ENCODE measurements around the gene ENG. TPM values are rescaled to one million over a fixed set of nuclear protein-coding genes. Genes with fewer than 3 reads are reported as not detected.

The ENG gene
- total RNA-seq, 2 experiments from 2014 or later = 18.4 to 21.3 TPM

DNA sequence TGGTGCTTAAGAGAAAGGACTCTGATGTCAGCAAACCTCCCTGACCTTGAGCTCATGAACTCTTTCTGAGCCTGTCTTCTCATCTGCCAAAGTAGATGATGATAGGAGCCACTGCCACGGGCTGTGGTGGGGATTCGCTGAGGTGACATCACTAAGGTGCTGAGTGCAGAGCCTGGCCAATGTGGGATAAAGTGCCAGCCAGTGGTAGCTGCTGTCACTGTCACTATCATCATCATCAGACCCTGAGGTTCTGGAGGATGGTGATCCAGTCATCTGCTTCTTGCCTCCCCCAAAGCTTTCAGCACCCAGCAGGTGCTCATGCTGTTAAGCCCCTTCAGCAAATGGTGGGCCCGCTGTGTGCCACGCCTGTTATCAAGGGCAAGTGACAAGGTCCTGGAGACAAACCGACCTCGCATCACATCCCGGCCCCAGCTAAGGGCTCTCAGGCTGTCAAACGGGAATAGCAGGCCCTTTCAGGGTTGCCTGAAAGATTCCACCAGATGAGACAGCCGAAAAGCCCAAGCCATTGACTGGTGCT, 45.4 kb downstream of the ENG start:
- ATAC-seq (peak; percentile 38), DNase-seq (no peak)
- no peaks in the 10 kb centered on the region for H3K27me3 Mint-ChIP-seq
- H3K9me3 Mint-ChIP-seq (ENCODE audit: low read depth) = no peaks in the 10 kb centered on the region
- no peak overlapping the region for H3K4me3 Mint-ChIP-seq
- peaks cover 9% of the 10 kb centered on the region for H3K4me1 Mint-ChIP-seq
- H3K27ac Mint-ChIP-seq = peak overlapping the region; percentile 11
- H3K36me3 Mint-ChIP-seq = peaks cover 28% of the 10 kb centered on the region
- CTCF ChIA-PET = interaction anchor here (0.6 kb wide), 1 partner anchor 61 kb away, joined by 3 read pairs; no protein-coding TSS in a partner anchor

DNA sequence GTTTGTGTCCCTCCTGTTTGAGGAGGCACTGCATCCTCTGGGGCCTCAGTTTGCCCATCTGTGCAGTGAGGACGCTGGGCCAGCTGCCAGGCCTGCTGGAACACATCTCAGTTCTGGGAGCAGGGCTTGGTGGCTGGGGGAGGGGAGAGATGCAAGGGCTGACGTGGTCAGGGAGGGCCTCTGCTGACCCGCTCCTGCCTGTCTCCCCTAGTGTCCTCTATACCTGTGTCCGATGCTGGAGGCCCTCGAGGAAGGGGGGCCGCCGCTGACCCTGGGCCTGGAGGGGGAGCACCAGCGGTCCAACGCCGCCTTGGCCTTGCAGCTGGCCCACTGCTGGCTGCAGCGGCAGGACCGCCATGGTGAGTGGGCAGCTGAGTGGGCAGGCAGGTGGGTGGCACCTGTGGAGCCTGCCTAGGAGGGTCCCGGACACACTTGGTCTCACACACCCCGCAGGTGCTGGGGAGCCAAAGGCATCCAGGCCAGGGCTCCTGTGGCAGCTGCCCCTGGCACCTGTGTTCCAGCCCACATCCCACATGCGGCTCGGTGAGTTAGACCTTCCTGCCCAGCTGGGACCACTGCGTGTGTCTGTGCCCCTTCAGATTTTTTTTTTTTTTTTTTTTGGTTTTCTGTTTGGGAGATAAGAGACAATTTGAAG, 46.0 kb downstream of the ENG start:
- Mint-ChIP-seq H3K9me3 (ENCODE audit: low read depth) (no peaks in the 10 kb centered on the region), H3K27me3 (no peaks in the 10 kb centered on the region), H3K36me3 (peaks cover 27% of the 10 kb centered on the region), H3K27ac (no peak overlapping the region), H3K4me1 (peaks cover 13% of the 10 kb centered on the region), H3K4me3 (no peak overlapping the region)
- DNase-seq (no peak), ATAC-seq (no peak)
- CTCF ChIA-PET = no interaction called here

DNA sequence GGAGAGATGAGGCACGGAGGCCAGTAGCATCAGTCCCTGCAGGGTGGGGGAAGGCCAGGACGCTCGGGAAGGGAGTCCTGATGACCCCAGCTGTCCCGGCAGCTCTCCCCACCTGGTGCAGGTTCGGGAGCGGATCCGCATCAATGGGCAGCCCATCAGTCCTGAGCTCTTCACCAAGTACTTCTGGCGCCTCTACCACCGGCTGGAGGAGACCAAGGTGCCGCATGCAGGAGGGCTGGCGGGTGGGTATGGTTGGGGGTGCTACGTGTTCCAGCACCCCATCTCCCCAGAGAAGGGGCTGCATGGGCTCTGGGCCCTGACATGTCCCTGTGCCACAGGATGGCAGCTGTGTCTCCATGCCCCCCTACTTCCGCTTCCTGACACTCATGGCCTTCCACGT, 47.6 kb downstream of the ENG start:
- H3K27me3 Mint-ChIP-seq = no peaks in the 10 kb centered on the region
- peaks cover 27% of the 10 kb centered on the region for H3K36me3 Mint-ChIP-seq
- no peak overlapping the region for H3K4me3 Mint-ChIP-seq
- DNase-seq (no peak), ATAC-seq (no peak)
- peaks cover 18% of the 10 kb centered on the region for H3K4me1 Mint-ChIP-seq
- no peaks in the 10 kb centered on the region for H3K9me3 Mint-ChIP-seq (ENCODE audit: low read depth)
- CTCF ChIA-PET = interaction anchor here (5.3 kb wide), 1 partner anchor 63 kb away, joined by 30 read pairs; no protein-coding TSS in a partner anchor
- no peak overlapping the region for H3K27ac Mint-ChIP-seq

DNA sequence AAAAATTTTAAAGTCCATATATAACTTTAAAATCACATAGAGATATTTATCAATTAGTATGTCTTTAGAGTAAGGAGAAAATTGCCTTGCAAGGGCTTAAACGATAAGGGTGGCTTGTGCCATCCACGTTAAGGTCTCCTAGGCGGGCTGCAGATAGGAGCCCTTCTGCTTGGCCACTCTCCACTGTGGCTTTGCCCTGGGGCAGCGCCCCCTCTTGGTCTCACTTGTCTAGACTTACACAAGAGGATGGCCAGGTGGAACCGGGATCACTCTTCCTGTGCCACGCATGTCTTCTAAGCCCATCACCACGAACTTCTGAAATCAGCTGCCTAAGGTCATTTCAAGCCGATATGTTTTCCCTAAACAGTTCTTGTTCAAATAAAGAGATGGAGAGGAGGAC, 48.8 kb downstream of the ENG start:
- DNase-seq = peak; percentile 64
- no peak for ATAC-seq
- no peak overlapping the region for H3K27ac Mint-ChIP-seq
- H3K4me1 Mint-ChIP-seq = peaks cover 23% of the 10 kb centered on the region
- CTCF ChIA-PET = interaction anchor here (0.7 to 5.3 kb wide), 11 partner anchors 8 to 112 kb away, joined by 3 to 30 read pairs (median 4); partner anchors contain the start of gene TOR2A
- no peaks in the 10 kb centered on the region for H3K9me3 Mint-ChIP-seq (ENCODE audit: low read depth)
- no peak overlapping the region for H3K4me3 Mint-ChIP-seq
- H3K27me3 Mint-ChIP-seq = no peaks in the 10 kb centered on the region
- H3K36me3 Mint-ChIP-seq = peaks cover 22% of the 10 kb centered on the region

DNA sequence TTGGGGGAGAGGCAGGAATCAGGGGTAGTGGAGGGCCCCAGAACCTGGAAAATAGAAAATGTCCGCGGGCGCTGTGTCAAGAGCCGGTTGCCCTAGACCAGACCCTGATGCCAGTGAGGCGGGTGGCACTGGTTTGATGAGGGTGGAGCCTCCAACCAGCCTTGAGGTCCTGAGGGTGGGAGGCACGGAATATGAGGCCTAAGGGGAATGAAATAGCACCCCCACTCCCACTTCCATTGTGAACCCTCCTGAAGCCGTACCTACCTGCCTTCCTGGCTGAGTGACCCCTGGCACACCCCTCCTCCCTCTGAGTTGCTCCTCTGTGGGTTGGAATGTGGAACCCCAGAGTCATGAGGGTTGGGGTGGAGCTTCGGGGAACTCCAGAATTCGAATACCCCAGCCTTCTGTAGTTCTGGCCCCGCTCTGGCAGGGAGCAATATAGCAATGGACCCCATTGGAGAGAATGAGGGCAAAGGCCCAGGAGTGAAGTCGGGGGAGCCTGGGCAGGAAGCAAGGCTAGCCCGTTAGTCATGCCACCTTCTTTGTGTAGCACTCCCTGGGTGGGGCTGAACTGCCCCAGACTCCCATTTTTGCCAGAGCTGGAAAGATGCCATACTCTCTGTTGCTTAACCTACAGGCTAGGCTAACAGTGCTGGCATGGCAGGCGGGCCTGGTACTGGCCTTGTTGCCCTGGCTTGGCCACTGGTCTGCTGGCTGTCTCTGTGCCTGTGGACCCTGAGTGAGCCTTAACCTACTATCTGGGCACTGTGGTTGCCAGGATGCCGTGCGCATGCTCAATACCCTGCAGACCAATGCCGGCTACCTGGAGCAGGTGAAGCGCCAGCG, 50.7 kb downstream of the ENG start:
- peak; percentile 56 for DNase-seq
- no peak for ATAC-seq

DNA sequence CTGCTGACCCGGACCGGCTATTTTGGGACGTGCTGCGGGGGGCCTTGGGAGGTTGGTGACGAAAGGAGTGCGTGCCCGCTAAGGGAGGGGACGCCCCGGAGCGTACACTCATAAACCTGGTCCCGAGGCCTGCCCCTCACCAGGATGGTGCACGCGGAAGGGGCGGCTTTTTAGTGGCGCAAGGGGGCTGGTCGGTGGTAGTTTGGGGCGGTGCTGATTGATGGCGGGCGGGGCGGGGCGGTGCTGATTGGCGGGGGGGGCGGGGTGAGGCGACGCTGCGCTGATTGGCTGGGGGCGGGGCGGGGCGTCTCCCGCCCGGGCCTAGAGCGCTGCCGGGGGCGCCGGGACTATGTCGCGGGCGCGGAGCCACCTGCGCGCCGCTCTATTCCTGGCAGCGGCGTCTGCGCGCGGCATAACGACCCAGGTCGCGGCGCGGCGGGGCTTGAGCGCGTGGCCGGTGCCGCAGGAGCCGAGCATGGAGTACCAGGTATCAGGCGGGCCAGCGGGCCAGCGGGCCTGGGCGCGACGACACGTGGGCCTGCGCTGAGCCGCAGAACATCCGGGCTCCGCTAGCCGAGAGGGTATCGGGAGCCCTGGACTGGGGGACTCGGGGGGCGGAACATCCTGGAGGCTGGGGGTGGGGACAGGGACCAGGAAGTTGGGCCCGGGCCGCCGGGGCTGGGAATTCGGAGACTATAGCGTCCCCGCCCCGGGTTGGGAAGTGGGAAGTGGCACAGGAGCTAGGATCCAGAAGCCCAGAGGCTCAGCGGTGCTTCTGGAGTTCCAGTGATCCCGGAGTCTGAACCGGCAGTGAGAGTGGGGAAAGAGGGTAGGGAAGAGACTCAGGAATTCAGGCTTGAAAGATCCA, 51.6 kb downstream of the ENG start, which contains the start of gene FPGS:
TSS of gene FPGS (plus strand) at position 307 of the 868 bp plus-strand sequence. CDS start at position 350, 43 bp downstream.
- Mint-ChIP-seq H3K9me3 (ENCODE audit: low read depth) (no peaks in the 10 kb centered on the region), H3K36me3 (peaks cover 7% of the 10 kb centered on the region), H3K4me3 (peak within 1 kb of the TSS; percentile 95), H3K27me3 (no peaks in the 10 kb centered on the region), H3K27ac (peak within 1 kb of the TSS; percentile 94), H3K4me1 (peaks cover 24% of the 10 kb centered on the region)
- CTCF ChIA-PET = interaction anchor here (1.0 to 5.3 kb wide), 6 partner anchors 17 to 101 kb away, joined by 3 to 30 read pairs (median 6); partner anchors contain the start of genes CDK9 and TOR2A
- peak; percentile 90 for DNase-seq
- ATAC-seq = peak; percentile 88

More for the DNA sequence above, 50.7 kb downstream of the ENG start:
- Mint-ChIP-seq H3K9me3 (ENCODE audit: low read depth) (no peaks in the 10 kb centered on the region), H3K36me3 (peaks cover 11% of the 10 kb centered on the region), H3K4me3 (peak overlapping the region; percentile 95), H3K27me3 (no peaks in the 10 kb centered on the region), H3K27ac (peak overlapping the region; percentile 94), H3K4me1 (peaks cover 23% of the 10 kb centered on the region)
- CTCF ChIA-PET = interaction anchor here (1.2 to 5.3 kb wide), 5 partner anchors 11 to 66 kb away, joined by 3 to 30 read pairs (median 6); partner anchors contain the start of gene CDK9

DNA sequence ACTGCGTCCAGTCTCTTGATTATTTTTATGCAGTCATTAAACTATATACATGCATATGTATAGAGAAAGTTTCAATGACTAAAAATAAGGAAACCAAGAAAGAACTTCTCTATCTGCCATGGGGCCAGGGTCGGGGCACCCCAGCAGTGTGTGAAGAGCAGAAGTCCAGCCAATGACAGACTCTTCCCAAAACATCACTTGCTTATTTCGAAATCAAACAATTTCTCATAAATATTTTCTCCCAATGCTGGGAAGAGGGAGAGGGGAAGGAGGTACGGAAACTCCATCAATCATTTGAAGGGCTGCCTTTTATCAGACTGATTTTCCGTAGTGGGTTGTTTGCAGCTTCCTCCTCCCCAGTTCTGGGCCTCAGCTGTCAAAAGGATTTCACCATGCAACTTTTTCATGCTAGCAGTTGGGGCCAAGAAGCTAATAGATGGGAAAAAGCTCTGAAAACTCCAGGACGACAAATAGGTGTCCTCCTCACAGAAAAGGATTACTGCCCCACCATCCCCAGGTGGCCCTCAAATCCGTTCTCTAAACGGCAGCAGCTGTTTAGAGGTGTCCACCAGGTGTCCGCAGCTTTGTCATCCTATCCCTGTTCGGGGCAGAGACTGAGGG, 52.4 kb downstream of the ENG start:
- H3K4me3 Mint-ChIP-seq = peak overlapping the region; percentile 95

DNA sequence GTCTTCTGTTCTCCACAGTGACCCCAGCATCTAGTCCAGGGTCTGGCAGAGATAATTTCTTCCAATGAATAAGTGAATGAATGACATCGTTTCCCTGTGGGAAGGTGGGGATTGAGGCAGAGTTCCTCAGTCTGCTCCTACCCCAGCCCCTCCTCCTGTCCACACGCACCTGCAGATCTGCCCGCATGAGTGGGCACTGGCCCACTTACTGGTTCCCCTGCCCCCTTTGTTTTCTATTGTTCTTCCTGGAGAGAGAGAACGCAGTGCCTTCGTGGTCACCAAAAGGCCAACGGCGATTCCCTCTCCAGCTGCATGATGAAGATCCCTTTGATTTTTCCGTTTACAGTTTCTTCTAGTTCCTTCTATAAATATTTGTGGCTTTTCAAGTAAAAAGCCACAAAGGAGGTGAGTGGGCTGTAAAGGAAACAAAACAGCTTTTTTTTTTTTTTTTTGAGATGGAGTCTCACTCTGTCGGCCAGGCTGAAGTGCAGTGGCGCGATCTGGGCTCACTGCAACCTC, 57.5 kb downstream of the ENG start:
- CTCF ChIA-PET = interaction anchor here (1.1 to 3.8 kb wide), 6 partner anchors 9 to 124 kb away, joined by 3 to 18 read pairs (median 6); partner anchors contain the start of gene TOR2A

More for the DNA sequence above, 52.4 kb downstream of the ENG start:
- H3K27ac Mint-ChIP-seq = peak overlapping the region; percentile 84
- ATAC-seq (no peak), DNase-seq (no peak)
- H3K36me3 Mint-ChIP-seq = peaks cover 5% of the 10 kb centered on the region
- H3K9me3 Mint-ChIP-seq (ENCODE audit: low read depth) = no peaks in the 10 kb centered on the region
- no peaks in the 10 kb centered on the region for H3K27me3 Mint-ChIP-seq
- CTCF ChIA-PET = interaction anchor here (1.0 to 5.3 kb wide), 4 partner anchors 16 to 102 kb away, joined by 4 to 30 read pairs (median 6); partner anchors contain the start of genes CDK9 and TOR2A
- peaks cover 31% of the 10 kb centered on the region for H3K4me1 Mint-ChIP-seq

DNA sequence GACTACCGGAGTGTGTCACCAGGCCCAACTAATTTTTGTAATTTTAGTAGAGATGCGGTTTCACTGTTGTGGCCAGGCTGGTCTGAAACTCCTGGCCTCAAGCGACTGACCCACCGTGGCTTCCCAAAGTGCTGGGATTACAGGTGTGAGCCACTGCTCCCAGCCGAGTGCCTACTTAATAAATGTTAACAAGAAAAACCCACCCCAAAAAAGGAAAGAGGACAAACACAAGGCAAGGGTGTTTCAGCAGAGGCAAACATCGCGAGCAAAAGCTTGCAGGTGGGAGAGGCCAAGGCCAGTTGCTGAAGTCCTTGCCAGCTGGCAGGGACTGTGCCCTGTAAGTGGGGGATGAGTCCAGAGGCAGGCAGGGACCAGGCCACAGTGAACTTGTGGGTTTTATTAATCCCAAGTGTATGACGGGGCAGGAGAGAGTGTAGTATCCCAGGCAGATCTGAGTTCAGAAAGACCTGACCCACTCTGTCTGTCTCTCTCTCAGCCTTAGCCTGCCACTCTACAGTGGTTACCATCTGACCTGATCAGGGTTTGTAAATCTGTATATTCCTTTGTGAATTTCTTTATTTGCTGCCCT, 58.1 kb downstream of the ENG start:
- CTCF ChIA-PET = interaction anchor here (1.8 to 3.8 kb wide), 3 partner anchors 9 to 73 kb away, joined by 6 to 18 read pairs (median 7); no protein-coding TSS in a partner anchor
- H3K4me1 Mint-ChIP-seq = peaks cover 33% of the 10 kb centered on the region
- peak overlapping the region; percentile 85 for H3K27ac Mint-ChIP-seq
- H3K4me3 Mint-ChIP-seq = peak overlapping the region; percentile 59
- peaks cover 11% of the 10 kb centered on the region for H3K36me3 Mint-ChIP-seq
- H3K9me3 Mint-ChIP-seq (ENCODE audit: low read depth) = no peaks in the 10 kb centered on the region
- DNase-seq (no peak), ATAC-seq (peak; percentile 52)
- H3K27me3 Mint-ChIP-seq = no peaks in the 10 kb centered on the region

More for the DNA sequence above, 57.5 kb downstream of the ENG start:
- Mint-ChIP-seq H3K27ac (peak overlapping the region; percentile 85), H3K27me3 (no peaks in the 10 kb centered on the region), H3K36me3 (peaks cover 9% of the 10 kb centered on the region), H3K4me3 (peak overlapping the region; percentile 59), H3K9me3 (ENCODE audit: low read depth) (no peaks in the 10 kb centered on the region), H3K4me1 (peaks cover 35% of the 10 kb centered on the region)
- ATAC-seq = peak; percentile 29
- no peak for DNase-seq

DNA sequence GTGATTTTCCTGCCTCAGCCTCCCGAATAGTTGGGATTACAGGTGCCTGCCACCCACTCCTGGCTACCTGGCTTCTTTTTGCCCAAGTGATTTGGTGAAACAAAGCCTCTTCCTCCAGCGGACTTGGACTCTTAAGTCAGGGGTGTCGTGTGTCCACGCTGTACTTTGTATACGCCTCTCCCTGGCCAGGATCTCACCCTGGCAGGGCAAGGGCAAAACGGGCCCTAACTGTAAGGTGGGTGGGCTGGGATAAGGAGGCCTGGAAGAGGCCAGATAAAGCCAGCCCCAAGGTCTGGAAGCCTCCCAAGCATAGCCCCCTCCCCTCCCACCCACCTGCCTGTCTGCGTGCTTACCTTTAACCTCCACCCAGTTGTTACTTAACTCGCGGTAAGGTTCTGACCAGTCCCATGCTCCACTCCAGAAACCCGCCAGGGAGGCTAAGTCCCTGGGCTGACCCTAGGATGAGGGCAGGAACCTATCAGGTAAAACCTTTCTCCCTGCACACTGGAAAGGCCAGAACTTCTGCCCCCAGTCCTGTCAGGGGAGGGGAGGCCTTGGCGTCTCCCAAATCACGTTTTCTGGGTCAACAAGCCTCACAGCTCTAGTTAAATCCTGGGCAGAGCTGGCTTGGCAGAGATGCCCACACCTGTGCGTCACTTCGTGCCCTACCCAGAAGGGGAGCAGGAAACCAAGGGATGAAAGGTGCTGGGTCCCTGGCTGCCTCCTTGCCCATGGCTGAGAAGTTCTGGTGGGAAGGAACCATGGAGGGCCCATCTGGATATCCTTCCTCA, 60.3 kb downstream of the ENG start:
- no peak for DNase-seq
- CTCF ChIA-PET = interaction anchor here (1.6 kb wide), 1 partner anchor 76 kb away, joined by 12 read pairs; no protein-coding TSS in a partner anchor

More for the DNA sequence above, 60.3 kb downstream of the ENG start:
- Mint-ChIP-seq H3K9me3 (ENCODE audit: low read depth) (no peaks in the 10 kb centered on the region), H3K36me3 (peaks cover 27% of the 10 kb centered on the region), H3K27ac (no peak overlapping the region), H3K27me3 (no peaks in the 10 kb centered on the region), H3K4me1 (peaks cover 41% of the 10 kb centered on the region), H3K4me3 (no peak overlapping the region)
- no peak for ATAC-seq

Data from activated CD8-positive, alpha-beta memory T cell treated with anti-CD3 and anti-CD28 coated beads, Interleukin-2, amount 10 ng/mL, durations not matched to agents 7 days and 5 days (primary cell).